ACHN (cell line): Measurements from ENCODE around the gene CEP120.
"Not testable (repeated sequence)": the region's sequence is repeated elsewhere in the genome, so short reads cannot be mapped to it uniquely, and the experiment has no call there.

Experiments
- DNase-seq: peaks from one replicate; pipeline ENCODE4 v3.0.0-alpha.2; 2015
- in situ Hi-C: cut with HindIII; loops from 2 replicates; pipeline ENCODE4 v1.10.0; 2017; ENCODE audit warnings: low sequenced_read_pairs, low pct_ligation_motif_present, low pct_unique_long_range_greater_than_20kb

CEP120 gene

DNA sequence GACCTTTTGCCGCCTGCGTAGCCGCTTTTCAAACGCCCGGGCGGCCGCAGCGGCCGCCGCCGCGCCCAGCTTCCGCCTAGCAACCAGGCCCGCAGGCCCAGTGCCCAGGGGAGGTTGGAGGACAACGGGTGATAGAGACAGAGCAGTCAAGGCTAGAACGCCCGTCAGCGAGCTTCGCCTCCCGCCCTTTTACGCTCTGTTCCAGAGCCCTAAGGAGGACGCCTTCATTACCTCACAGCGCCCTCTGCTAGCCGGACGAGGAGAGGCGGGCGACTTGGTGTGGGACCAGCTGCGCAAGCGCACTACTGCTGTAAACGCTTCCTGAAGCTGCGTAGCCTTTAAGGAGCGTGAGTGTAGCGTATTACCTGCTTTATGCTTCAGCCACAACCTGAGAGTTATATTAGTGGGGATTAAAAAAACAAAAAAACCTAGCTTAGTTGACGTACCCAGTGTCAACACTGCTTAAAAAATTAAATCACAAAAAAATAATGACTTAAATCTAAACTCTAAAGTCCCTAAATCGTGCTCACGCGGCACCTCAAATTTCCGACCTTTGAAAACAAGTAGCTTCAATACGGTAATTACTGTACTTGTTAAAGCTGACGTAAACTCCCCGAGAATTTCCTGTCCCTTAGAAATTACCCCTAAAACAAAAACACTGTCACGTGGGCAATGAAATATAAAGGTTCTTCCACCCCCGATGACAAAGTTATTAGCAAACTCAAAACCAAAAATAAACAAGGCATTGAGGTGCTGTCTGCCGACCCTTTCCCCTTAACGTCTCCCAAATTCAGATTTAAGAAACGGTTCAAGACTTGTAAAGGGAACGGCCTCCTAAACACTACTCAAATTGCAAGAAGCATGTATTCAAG, at the start of gene CEP120:
Gene CEP120 (minus strand): TSS at position 126 of the 872 bp plus-strand sequence. CDS start 405 bp downstream, outside the sequence.
- in situ Hi-C loops = no loop called here

GRCh38 chr5:123472150-123472924, 49.1 kb upstream of the CEP120 start:
- in situ Hi-C loops = no loop called here
- no peak for DNase-seq

More for the DNA sequence above, at the start of gene CEP120:
- peak; percentile 99 for DNase-seq

DNA sequence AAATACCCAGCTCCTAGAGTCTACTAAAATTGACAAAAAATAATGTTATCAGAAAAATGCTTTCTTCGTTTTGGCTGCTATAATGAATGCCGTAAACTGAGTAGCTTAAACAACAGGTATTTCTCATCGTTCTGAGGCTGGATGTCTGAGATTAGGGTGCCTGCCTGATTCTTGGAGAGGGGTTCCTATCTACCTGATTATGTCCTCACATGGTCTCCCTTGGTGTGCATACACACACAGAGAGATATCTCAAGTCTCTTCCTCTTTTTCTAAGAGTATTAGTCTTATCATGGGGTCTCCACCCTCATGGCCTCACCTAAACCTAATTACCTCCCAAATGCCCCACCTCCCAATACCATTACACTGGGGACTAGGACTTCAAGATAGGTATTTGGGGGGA, 48.2 kb upstream of the CEP120 start:
- DNase-seq = no peak
- in situ Hi-C loops = no loop called here

- DNase-seq, in situ Hi-C loops: not testable (repeated sequence)
These were observed 43.6 kb upstream of the CEP120 start for GRCh38 chr5:123466839-123467238.

DNA sequence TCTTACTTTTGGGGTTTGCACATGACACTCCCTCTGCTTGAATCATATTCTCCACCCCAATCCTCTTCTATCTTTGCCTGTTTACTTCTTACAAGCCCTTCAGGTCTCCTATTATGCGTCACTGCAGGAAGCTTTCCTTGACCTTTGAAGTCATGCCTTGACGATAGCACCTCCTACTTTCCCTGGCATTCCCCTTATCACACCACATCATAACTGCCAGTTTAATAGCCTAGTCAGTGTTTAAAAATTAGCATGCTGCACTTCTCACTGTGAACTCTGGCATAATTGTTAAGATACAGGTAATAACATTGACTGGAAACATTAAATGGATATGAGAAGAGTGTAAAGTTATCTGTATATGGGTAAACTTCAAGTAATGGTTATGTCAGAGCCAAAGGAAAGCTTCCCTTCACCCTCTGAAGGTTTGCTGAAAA, 37.1 kb upstream of the CEP120 start:
- in situ Hi-C loops = no loop called here
- peak; percentile 8 for DNase-seq

- DNase-seq, in situ Hi-C loops: not testable (repeated sequence)
These were observed 35.8 kb upstream of the CEP120 start for GRCh38 chr5:123458994-123459393.

GRCh38 chr5:123456242-123456641, 33.0 kb upstream of the CEP120 start:
- in situ Hi-C loops = no loop called here
- no peak for DNase-seq

DNA sequence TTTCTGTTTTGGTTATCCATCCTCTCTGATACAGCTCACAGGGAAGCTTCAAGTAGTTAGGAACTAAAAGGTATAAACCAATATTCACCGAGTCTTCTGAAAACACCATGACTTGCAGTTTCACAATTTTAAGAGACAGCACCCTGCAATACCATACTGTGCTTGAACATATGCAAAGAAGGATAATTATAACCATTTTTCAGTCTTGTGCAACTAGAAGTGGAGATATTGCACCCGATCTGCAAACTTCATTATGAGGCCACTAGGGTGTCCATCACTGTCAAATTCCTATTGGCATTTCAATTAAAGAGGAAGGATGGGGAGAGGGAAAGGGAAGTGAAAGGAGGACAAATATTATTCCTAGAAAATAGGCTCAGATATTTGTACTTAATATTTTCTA, 32.4 kb upstream of the CEP120 start:
- DNase-seq = no peak
- in situ Hi-C loops = no loop called here

DNA sequence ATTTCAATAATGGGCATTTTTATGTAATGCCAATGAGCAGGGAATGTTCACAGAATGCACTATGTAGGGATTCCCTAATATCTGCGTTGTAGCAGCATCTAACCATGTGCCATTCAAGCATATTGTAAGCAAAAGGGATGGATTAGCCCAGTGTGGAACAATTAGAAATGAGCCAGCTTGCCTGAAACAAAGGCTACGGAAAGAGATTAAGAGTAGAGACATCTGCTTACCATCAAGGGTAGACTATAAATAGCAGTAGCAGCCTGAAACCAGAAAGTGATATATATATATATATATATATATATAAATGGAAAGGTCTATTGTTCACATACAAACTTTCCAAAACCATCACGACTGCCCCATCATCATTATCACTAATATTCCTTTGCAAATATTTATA, 31.9 kb upstream of the CEP120 start:
- in situ Hi-C loops = no loop called here
- DNase-seq = no peak

GRCh38 chr5:123454259-123454911, 31.2 kb upstream of the CEP120 start:
- DNase-seq = no peak
- in situ Hi-C loops = no loop called here

DNA sequence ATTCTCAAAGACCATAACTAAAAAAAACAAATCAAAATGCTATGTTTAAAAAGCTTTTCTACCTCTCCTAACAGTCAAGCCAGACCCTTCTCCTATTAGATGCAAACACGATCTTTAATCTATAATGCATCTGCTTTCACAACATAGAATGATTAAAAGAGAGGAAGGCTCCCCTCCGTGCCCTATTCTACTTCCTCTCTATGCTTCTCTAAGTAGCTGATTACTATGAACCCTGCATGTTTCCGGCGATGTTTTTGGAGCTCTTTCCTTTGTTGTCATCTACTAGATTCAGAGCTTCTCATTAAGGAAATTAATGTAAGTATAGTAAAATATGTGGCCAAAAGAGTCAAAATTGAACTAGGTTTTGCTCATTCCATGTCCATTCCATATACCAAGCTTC, 29.2 kb upstream of the CEP120 start:
- in situ Hi-C loops = no loop called here
- no peak for DNase-seq

DNA sequence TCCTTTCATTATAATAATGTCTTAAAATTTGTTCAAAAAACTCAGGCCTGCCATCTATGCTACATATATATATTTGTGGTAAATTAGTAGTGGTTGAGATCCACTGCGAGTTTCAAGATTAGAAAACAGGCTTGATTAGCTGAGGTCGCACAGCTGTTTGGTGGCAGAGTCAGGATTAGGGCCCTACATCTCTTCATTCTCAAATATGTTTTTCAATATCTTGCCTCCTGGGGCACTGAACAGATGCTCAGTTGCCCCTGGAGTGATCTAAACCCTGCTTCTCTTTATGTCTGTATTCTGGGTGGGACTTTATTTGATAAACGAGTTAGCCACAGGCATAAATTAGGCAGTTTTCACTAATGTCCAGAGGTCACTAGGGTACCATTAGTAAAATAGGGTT, 27.8 kb upstream of the CEP120 start:
- no peak for DNase-seq
- in situ Hi-C loops = no loop called here

DNA sequence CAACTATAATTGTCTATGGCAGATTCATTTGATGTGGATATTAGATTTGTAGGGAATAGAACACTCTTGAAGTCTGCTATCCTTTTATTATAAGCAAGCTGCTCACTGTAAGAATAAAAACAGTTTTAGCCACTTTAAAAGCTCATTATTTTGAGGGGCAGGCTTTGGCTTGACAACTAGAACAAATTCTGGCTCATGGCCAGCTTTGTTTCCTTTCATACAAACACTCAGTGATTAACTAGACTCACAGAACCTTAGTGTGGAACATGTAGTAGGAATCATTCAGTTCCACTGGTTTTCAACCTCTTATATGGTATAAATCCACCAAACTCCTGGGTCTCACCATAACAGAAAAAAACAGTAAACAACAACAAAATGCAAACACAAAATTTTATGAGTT, 27.4 kb upstream of the CEP120 start:
- no peak for DNase-seq
- in situ Hi-C loops = no loop called here

DNA sequence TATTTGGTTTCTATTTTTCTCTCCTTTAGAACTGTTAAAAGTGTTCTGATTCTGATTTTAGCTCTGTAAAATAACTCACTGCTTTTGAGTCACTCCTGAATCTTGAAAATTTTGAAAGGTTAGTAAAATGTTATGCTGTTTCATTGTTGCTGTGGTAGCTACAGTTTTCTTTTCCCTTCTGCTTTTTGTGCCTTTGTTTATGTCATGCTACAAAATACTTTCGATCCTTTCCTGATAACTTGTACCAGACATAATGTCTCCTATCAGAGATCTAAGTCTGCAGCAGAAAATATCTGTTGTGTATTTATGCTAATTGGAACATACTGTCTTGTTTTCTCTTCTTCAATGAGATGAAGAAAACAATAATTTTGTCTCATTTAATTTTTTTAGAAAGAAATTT, 26.9 kb upstream of the CEP120 start:
- no peak for DNase-seq
- in situ Hi-C loops = no loop called here

DNA sequence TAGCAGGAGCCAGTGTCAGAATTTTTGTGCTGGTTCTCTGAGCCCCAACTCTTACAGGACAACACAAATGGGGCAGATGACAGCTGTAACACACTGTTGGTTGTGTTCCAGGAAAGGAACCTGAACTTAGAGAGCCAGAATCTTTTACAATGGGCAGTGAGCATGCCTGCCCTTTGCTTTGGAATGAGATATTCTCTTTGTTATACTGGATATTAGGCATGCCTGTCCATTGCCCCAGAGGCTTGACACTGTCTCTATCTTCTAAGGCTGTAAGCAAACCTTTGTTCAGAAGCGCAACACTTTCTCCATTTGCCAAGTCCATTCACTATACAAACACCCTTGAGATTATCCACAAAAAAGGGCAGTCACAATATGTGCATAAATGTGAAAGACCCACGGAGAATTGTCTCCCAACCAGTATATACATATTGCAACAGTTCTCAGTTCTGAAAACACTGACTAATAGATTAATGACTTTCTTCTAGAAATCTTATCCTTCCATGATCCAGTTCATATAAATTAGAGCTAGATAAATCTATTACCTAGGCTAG, 26.3 kb upstream of the CEP120 start:
- in situ Hi-C loops = no loop called here

GRCh38 chr5:123448743-123449142, 25.5 kb upstream of the CEP120 start:
- DNase-seq = no peak
- in situ Hi-C loops = no loop called here

More for the DNA sequence above, 26.3 kb upstream of the CEP120 start:
- DNase-seq = no peak

GRCh38 chr5:123448017-123448617, 24.9 kb upstream of the CEP120 start:
- in situ Hi-C loops = no loop called here
- DNase-seq = no peak

GRCh38 chr5:123444016-123444415, 20.8 kb upstream of the CEP120 start:
- in situ Hi-C loops = no loop called here
- DNase-seq = peak; percentile 47
